NCI-H526 (cell line): ENCODE results near the gene PERCC1.
"Not testable (repeated sequence)": the region's sequence is repeated elsewhere in the genome, so short reads cannot be mapped to it uniquely, and the experiment has no call there.

Experiments used
- DNase-seq, 2 experiments: peaks; one replicate each; lab custom pipeline; 2025; lab: John Stamatoyannopoulos, UW

The PERCC1 gene

DNA sequence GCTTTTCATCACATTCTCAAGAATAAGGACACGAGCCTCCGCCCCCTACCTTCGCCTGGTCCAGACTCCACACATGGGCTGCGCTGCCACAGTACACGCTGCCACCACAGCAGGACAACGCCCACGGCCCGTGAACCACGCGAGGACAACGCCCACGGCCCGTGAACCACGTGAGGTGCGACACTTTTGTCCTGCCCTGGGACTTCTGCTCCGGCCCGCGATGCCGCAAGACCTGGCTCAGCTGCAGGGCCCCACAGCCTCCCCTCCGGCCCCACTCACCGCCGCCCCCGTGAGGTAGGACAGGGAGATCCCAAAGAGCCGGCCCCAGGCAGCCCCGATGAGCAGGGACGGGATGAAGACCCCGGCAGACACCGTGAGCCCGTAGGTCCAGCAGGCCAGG lies 19.3 kb downstream of the PERCC1 start:
- DNase-seq: no peak

DNA sequence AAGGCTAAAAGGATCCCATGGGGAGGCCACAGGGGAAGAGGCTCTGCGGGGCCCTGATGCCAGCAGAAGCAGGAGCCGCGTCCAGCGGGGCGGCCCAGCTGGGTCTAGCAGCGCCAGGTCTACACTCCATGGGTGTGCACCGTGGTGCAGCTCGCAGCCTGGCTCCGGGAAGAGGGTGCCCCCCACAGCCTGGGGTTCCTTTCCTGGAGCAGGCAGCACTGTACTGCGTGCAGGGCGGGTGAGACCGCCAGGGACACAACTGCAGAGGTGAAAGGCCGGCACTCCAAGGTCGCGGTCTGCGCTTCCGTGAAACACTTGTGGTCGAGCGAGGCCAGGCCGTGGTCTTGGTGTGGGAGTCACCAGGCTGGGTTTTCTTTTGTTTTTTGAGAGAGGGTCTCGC lies 20.0 kb downstream of the PERCC1 start:
- no peak for DNase-seq

DNA sequence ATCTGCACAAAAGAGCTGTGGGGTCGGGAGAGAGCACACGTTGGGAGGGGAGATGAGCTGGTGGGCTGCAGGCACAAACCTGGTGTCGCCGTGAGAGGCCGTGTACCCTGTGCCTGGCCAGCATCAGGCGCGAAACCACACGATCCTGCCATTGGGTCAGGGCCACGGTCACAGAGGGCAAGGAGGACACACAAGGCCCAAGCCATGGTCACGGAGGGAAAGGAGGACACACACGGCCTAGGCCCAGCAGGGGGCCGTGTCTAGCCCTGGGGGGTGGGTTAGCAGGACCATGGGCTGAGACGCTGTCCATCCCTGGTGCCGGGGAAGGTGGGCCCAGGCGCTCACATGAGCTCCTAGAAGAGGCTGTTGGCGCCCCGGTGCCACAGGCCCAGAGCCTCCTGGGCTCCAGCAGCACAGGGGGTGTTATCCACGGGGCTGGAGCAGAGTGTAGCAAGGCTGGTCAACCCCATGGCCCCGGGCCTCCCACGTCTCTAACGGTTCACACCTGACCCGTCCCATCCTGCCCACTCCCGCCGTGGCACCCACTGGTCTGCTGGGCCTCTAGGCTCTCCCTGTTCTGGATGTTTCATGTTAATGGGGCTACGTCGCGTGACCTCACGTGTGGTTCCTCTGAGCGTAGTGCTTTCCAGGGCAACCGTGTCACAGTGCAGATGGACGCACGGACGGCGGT lies 21.0 kb downstream of the PERCC1 start:
- no peak for DNase-seq

DNA sequence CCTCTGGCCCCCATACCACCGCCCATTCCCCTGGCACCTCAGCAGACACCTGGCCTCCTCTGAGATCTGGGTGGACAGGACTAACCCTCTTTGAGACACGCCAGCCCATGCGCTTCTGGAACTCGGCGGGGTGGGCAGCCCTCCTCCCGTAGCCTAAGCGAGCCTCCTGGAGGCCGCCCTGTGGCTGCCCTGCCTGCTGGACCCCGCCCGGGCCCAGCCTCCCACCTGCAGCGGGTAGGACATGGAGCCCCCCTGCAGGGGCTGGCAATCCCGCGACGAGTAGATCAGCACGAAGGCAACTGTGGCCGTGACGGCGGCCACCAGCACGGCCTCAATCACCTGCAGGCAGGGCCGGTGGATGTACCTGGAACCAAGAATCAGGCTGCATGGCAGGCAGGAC lies 21.7 kb downstream of the PERCC1 start:
- no peak for DNase-seq

DNA sequence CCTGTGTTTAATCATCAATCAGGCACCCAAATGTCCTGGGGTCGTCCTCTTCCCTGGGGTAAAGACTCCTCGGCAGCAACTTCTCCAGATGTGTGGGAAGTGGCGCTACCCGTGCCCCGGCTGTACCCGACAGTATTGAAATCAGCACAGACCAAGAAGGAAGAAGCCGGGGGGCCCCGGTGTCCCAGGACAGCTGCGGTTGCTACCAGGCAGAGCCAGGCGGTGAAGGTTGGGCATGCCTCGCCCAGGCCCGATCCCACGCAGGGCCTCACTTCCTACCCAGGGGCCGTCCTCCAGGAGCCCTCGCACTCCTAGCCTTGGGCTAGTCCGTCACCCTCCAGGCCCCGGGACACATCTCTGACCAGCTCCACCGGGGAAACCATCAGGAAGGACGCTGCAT lies 22.4 kb downstream of the PERCC1 start:
- DNase-seq: no peak

DNA sequence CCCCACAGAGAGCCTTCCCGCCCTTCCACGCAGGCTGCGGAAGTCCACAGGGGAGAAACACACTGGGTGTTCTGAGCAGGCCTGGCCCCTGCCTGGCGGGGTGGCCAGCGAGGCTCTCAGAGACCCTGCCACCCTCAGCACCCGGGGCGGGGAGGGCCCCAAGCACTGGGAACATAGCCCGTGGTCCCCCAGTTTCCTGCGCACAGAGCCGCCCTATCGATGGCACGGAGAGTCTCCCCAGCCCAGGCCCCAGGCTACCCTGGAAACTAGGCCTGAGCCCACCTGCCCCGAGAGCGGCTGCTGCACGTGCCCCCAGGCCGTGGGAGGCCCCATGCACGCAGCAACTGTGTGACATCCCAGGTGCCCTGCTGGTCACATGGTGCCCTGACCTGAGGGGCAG lies 23.7 kb downstream of the PERCC1 start:
- no peak for DNase-seq

DNA sequence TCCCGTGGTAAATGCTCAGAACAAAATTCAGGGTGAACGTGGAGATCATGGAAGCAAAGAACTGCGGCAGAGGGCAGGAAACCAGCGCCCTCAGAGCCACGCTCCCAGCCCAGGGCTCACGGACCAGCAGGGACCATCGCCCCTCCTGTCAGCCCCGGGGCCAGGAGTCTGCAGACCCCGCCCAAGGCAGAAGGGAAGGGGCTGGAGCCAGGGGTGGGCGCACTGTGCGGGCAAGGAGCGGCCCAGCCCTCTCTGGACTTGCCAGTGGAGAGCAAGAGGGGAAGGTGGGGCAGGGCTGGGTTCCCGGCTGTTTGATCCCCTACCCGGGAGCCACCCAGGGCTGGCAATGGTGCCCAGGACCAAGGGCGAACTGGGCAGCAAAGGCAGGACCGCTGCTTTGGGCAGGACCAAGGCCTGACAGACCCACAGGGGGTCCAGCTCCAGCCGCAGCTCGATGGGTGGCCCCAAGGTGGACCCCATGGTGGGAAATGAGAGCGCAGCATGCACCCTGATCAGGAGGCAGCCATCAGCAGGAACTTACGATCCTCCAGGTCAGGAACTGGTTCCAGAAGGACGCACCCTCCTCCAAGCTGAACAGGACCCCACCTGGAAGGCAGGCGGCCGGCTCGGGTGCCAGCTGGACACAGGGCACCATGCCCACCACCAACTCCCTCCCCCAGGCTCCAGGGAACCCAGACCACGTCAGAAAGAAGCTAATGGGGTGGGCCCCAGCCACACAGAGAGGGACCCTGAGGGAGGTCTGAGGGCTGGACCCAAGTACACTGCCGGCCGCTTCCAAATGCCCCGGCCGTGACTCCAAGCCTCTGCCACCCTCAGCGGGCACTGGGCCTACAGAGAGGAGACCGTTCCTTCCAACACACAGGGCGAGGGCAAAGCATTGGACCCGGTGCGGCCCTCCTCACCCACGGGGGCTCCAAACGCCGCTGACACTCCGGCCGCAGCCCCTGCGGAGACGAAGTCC lies 24.6 kb downstream of the PERCC1 start:
- no peak for DNase-seq

DNA sequence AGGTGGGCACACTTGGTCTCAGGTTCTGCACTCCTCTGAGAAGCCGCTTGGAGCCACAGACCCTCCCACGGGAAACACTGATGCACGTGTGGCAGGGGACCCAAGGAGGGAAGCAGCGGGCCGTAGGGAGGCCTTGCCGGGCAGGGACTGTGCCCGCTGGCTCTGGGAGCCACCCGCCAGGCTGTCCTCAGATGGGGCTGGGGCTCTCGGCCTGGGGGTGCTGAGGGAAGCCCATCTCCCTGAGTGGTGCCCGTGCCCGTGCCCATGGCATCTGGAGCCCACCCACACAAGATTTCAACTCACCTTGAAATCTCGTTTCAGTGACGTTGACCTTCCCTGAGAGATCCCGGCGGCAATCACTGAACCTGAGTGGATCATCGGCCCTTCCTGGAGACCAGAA lies 26.1 kb downstream of the PERCC1 start:
- no peak for DNase-seq

DNA sequence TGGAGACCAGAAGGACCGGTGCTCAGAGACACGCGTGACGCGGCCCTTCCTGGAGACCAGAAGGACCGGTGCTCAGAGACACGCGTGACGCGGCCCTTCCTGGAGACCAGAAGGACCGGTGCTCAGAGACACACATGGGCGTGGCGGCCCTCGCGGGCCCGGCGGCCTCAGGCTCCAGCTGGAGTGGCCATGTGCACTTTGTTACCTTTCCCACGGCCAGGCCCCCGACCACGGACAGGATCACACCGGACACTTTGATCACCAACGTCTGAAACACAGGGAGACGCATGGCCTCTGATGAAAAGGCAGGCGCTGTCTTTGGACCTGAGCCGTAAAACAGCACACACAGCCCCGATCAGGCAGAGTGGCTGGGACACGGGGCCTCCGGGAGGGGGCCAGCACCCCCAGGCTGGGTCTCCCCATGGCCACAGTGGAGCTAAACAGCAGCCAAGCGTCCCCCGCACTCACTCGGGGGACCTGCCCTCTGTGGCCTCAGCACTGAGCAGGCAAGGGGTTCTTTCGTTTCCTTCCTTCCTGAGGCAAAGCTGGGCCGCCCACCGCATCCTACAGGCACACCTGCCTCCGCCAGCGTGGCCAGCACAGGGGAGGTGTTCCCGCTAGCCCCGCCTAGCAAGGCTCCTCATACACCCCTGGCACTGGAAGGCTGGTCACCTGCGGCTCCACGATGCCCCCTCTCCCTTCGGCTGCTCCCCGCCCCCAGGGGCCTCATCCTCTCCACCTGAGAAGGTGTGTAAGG lies 26.8 kb downstream of the PERCC1 start:
- DNase-seq: no peak

DNA sequence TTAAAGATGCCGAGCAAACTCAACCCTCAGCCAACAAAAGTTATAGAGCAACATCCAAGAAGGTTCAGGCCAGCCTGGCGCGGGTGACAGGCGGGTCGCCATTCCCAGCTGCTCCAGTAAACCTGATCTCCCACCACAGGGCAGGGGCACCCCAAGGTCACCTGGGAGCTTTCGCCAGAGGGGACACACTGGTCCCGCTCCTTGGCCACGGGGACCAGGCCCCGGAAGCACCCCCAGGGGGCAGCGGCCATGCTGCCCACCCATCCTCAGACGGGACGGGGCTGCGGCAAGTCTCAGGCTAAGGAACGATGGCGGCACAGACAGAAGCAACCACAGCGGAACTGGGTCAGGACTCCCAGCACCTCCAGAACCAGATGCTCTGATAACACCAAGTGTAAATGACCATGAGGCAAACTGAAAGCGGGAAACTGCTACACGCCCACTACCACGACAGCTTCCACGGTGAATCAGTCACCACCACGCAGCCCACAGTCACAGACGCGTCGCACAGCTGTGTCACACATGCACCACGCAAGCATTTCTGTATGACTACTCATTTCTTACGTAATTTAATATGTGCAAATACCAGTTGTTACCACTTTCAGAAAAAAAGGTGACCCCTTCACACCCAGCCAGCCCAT lies 27.6 kb downstream of the PERCC1 start:
- no peak for DNase-seq

DNA sequence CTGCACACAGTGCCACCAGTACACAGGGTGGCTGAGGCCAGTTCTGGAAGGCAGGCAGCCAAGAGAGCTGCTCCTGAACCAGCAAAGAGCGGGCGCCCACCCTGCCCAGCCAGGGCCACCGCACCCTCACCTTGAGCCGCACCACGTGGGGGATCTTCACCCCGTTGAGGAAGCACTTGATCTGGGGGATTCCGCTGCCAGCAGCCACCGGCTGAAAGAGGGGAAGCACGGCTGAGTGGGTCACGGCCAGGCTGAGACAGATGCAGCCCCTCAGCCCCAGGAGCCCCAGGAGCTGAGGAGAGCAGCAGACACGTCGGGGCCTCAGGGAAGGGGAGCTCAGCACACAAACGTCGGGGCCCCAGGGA lies 28.1 kb downstream of the PERCC1 start:
- DNase-seq: no peak

DNA sequence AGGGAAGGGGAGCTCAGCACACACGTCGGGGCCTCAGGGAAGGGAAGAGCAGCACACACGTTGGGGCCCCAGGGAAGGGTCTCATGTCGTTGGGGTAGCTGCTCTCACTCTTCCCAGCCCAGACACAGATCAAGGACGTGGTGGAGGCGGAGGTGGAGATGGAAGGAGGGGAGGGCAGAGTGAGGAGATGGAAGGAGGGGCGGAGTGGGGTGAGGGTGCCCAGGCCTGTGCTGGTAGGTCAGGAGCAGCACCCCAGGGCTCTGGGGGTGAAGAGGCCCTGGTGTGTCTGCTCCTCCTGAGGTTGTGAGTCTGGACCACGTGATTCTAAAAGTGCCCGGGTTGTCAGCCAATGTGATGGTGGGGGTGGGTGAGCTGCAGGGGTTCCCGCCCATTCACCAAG lies 29.1 kb downstream of the PERCC1 start:
- no peak for DNase-seq

DNA sequence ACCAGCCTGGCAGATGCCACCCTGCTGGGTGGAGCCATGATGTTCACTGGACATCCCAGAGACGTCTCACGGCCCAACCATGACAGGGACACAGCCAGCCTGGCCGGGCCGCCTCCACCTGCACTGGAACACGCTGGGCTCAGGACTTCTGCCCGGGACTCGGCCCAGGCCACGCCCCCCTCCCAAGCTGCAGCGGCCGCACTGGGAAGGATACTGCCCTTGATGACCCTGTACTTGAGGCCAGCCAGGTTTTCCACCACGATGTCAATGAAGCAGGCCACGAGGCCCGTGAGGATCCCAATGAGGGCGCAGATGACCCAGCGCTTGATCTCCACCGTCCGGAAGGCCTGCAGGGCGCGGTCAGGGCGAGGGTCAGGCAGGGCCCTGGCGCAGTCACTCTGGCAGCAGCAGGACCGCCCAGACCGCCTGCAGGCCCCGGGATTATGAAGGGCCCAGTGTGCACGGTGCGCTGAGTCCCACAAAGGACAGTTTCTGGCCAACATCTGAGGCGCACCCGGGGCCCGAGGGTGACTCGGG lies 29.8 kb downstream of the PERCC1 start:
- DNase-seq: no peak

DNA sequence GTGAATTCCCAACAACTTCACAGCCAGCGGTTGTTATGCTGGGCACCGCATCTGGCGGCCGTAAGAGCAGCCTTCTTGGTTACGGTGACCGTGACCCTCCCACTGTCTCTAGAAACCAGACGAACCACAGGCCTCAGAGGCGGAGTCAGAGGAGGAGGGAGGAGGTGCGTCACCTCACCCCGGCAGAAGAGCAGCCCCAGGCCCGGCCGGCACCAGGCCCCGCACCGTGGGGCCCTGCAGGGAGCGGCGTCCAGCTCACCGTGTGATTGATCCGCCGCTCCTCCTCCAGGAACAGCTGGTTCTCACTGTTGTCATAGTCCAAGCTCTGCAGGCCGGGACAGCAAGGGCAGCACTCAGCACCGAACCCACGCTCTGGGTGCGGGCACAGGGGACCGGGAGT lies 30.3 kb downstream of the PERCC1 start:
- DNase-seq: no peak

DNA sequence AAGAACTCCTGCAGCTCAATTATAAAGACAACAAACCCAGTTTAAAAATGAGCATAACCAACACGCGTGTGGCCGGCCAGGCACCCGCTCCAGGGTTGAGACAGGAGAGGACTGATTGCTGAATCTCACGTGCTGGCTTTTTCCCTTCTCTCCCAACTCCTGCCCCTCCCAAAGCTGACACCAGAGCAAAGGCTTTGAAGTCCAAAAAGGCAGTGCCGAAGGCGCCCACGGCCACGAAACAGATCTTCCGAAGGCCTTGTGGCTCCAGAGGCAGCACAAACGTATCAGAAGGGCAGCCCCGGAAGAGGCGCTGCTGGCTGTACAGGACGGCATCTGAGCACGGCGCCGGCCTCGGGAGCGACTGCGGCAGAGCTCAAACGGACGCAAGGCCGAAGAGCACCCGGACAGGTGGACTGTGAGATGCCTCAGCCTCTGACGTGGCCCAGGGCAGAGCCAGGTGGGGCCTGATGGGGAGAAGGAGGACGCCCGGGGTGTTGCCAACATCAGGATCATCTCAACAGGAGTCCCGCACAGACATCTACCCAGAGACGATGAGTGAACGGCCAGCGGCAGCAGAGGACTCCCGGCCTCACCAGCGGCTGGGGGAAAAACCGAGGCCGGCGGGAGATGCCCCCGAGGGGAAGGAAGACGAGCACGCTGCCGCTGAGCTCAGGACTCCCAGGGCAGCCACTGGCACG lies 33.5 kb downstream of the PERCC1 start:
- DNase-seq: no peak

DNA sequence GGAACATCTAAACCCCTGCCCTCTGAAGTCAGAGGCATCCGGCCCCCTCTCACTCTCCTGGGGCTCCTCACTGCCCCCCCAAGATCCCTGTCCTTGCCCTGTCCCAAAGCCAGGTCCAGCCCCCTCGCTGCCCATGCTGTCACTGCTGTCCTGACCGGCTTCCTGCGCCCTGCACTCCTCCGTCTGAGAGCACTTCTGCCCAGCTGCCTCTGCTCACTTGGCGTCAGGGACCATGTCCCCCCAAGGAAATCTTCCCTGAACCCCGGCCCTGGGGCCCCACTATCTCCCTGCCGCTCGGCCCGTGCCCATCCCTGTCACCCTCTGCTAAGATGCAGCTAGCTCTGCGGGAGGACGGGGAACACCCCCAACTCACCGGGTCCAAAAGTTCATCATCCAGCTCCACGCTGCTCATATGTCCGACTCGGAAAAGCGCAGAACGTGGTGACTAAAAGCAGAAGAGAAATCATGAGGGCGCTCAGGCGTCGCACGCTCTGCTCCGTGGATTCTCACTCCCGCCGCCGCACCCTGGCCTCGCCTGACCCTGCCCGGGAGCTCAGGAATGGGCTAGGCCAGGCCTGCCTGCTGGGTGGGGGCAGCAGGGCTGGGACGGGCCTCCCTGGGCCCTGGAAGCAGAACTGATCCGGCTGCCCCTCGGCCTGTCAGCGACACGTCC lies 34.2 kb downstream of the PERCC1 start:
- no peak for DNase-seq

DNA sequence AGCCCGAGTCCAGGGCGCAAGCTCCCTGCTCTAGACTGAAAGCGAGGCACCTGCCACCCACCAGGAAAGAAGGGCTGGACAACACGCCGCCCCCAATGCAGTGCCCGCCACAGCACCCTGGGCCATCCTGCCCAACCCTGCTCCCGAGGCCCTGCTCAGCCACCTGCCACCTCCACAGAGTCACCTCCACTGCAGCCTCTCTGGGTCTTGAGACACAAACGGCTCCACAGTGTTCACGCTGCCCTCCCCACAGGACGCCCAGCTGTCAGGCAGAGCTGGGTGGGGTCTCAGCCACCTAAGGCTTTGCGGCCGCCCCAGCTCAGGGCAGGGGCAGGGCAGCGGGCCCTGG lies 34.7 kb downstream of the PERCC1 start:
- DNase-seq: no peak

DNA sequence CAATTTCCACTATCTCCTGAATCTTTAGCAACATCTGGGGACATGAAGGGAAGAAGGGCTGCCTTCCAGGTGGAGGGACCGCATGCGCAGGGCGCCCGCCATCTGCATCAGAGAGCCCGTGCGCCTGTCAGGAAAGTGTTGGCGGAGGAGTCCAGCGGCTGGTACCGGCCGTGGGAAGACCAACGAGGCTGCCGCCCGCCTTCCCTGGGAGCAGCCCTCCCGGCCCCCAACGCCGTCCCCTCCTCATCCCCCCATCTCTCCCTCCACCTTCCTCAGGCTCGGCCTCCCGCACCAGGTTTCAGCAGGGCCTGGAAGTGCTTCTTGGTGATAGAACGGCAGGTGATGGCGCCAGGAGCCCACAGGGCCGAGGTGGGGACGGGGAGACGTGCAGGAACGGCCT lies 35.2 kb downstream of the PERCC1 start:
- no peak for DNase-seq

DNA sequence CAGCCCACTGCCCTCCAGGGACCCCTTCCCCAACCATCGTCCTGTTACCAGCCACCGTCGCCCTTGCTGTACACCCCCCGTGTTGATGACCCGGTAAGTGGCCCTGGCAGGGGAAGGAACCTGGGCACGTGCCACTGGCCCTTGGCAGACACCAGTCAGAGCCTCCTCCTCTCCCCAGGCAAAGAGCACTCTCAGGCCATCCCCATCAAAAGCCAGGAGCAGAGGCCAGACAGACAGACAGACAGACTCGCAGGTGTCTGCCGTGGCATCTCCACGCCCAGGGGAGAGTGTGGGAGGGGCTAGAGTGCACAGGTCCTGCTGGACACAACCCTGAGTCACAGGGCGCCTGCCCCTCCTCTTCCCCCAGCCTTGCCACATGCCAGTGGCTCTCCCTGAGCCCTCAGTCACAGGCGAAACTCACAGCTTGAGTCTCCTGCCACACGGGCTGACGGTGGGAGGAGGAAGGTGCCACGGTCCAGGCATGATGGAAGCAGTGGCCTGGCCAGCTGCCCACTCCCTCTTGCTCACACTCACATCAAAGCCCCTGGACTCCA lies 36.2 kb downstream of the PERCC1 start:
- DNase-seq: no peak

DNA sequence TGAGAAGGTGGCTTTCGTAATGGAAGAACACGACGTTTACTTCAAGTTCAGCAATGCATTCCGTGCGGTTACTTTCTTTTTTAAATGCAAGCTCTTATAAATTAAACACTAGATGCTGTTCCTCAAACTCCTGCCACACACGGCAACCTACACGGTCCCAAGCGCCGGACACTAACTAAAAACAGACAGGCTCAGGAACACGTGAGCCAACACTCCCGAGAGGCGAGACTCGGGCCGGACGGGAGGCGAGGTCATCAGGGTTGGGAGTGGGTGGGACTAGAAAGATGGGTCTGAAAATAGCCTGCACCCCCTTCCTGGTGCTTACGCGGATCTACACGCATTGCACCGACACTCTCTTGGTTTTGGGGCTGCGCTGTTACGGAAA lies 37.5 kb downstream of the PERCC1 start:
- no peak for DNase-seq

DNA sequence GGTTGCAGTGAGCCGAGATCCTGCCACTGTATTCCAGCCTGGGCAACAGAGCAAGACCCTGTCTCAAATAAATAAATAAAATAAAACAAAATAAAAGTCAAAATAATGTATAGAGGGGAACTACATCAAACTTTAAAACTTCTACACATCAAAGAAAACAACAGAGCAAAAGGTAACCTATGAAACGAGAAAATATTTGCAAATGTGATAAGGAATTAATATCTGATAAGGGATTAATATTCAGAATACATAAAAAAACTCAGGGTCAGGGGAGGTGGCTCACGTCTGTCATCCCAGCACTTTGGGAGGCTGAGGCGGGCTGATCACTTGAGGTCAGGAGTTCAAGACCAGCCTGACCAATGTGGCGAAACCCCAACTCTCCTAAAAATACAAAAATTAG lies 38.3 kb downstream of the PERCC1 start:
- DNase-seq: not testable (repeated sequence)
